Epithelial cell of proximal tubule (primary cell): ENCODE data around the gene ANXA2R. TPM values are rescaled to one million over a fixed set of nuclear protein-coding genes. Genes with fewer than 3 reads are reported as not detected.
A peak's percentile ranks its signal among the peaks of the same experiment; 100 is the strongest.

ENCODE experiments used
- DNase-seq: peaks from one replicate; pipeline ENCODE4 v3.0.0-alpha.2; 2011; ENCODE audit warnings: low read depth
- H3K4me3 ChIP-seq: 2 replicates; pipeline ENCODE4 v1.5.1; 2011; ENCODE audit warnings: low read depth, mild to moderate bottlenecking, low read length
- total RNA-seq: library from RNA; depleted of rRNA; stranded (reverse); fragments of >200 nt; gene quantifications from 2 replicates; pipeline ENCODE4 v1.2.3, GENCODE V29; 2015
- TF ChIP-seq, protein P1 (sequence below): conservative IDR thresholded peaks from 2 replicates; pipeline ENCODE4 v1.5.1; 2012; ENCODE audit warnings: low read depth, mild to moderate bottlenecking, low read length

The ANXA2R gene
- total RNA-seq, 1 donor from 2014 or later: 0.35 TPM

DNA sequence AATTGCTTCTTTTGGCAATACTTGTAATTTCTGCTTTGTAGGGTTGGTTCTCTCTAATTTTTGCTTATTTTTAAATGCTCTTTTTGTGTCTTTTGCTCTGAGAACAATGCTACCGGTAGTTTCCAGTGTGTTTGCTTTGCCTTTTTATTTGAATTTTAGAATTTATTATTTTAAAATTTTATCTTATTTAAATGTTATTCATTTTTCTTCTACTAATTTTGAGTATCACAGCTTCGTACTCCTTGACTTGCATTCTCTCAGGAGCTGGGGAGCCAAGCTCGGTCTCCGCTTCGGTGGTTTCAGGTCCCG, 45.9 kb downstream of the ANXA2R start:
- H3K4me3 ChIP-seq: peak overlapping the region; percentile 65
- TF ChIP-seq, protein P1, sequence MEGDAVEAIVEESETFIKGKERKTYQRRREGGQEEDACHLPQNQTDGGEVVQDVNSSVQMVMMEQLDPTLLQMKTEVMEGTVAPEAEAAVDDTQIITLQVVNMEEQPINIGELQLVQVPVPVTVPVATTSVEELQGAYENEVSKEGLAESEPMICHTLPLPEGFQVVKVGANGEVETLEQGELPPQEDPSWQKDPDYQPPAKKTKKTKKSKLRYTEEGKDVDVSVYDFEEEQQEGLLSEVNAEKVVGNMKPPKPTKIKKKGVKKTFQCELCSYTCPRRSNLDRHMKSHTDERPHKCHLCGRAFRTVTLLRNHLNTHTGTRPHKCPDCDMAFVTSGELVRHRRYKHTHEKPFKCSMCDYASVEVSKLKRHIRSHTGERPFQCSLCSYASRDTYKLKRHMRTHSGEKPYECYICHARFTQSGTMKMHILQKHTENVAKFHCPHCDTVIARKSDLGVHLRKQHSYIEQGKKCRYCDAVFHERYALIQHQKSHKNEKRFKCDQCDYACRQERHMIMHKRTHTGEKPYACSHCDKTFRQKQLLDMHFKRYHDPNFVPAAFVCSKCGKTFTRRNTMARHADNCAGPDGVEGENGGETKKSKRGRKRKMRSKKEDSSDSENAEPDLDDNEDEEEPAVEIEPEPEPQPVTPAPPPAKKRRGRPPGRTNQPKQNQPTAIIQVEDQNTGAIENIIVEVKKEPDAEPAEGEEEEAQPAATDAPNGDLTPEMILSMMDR: no peak
- no peak for DNase-seq

DNA sequence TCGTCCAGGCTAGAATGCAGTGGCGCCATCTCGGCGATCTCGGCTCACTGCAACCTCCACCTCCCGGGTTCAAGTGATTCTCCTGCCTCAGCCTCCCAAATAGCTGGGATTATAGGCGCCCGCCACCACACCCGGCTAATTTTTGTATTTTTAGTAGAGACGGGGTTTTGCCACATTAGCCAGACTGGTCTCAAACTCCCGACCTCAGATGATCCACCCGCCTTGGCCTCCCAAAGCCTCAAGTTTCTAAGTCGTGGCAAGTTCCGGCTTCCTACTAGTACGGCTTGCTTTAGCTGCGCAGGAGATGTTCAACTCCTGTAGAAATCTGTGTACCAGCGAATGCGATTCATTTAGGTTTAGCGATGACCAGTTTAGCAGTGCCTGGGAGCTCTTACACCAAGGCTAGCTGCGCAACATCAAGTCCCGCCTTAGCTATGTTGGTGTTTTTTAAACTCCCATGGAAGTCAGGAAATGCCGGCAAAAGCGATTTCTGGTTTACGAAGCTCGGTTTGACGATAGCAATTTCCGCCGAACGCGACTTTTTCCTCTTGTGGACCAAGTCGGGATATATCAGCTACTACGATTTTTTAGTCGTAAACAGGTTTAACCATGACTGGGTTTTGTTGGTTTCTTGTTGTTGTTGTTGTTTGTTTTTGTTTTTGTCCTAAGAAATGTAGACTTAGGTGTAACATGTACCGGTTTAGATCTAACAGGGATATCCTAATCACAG, 46.4 kb downstream of the ANXA2R start:
- H3K4me3 ChIP-seq: peak overlapping the region; percentile 65
- DNase-seq: no peak
- TF ChIP-seq, protein P1: no peak

DNA sequence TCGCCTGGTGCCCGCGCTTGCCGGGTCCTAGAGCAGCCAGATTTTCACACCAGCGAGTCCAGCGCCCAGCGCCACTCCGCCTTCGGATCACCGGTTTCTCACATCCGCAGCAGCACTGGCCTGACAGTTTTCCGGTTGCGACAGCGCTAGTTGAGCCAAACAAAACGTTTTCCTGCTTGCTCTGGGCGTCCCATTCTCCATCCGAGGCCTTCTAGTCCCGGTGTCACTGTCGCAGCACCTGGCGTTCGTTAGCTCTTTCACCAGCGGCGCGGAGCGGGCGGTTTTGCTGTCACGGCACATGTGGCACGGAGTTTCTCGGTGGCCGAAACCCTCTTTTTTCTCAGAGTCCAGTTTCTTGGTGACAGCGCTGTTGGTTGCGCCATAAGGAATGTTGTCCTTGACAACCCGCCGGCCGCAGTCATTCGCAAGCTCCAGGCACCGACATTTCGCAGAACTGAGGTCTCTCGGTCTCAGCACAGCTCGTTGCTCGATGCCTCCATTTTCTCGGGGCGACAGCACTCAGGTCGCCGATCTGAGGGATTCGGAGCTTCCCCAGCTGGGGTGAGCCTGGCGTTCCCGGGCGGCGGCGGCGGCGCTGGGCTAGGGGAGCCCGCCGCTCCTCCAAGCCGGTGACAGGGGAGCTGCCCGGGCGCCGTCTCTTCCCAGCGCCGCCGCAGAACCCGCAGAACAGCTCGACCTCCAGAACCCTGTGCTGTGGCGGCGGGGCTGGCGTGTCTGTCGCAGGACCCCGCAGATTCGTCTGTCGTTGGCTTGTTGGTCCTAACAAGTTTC, 47.8 kb downstream of the ANXA2R start:
- DNase-seq: no peak

DNA sequence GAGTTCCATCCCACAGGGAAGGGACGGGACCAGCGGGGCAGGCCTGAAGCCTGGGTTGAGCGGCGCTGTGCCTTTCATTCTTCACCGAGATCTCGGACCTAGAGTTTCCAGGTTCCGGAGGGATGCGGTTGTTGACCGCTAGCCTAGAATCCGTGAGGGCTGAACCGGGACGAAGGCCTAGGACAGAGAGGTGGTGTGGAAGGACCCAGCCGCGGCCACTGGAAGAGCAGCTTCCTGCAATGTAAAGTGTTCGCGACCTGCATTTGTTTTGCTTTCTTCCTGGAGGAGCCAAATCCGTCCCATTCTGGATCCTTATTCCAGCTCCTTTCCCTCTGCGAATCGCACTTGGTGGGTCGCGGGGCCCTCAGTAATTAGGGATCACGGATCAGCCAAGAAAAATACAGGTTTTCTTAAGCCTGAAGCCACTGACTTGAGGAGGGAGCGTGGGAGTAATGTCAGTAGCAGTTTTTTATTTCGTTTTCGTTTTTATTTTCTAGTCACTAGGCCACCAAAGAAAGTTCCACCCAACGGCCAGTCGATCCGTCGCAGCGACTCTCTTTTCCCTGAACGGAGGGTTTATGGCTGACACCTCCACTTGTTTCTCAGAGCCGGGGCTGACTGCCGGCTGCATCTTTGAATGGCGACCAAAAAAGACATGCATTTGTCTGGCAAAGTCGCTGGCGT, 48.6 kb downstream of the ANXA2R start:
- TF ChIP-seq, protein P1: no peak
- H3K4me3 ChIP-seq: peak overlapping the region; percentile 60
- no peak for DNase-seq

More for the DNA sequence above, 47.8 kb downstream of the ANXA2R start:
- peak overlapping the region; percentile 60 for H3K4me3 ChIP-seq
- TF ChIP-seq, protein P1: no peak

DNA sequence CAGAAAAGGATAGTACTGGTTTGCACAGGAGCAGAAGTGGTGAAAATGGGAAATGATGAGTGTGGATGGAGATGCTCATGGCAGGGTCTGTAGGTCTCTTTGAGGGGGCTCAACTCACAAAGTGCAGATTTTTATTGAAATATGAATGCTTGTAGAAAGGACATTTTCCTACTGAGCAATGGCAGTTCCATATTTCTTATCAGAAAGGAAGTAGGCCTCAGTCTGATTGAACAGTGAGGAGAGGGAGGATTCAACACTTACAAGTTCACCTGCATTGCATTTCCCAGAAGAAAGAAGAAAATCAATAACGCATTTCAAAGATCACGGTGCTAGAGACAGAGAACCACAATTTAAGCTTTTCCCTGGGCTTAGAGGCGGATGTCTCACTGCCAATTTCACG, 49.2 kb downstream of the ANXA2R start:
- no peak for DNase-seq
- H3K4me3 ChIP-seq: no peak overlapping the region
- TF ChIP-seq, protein P1: no peak

Other genes starting within 250 kb of the ANXA2R start
- 2.1 and 11.9 TPM in 2 replicates for gene SELENOP, start 228.4 kb downstream of the ANXA2R start, total RNA-seq
- 22.3 and 30.5 TPM in 2 replicates for gene ZNF131, start 80.6 kb upstream of the ANXA2R start, total RNA-seq
- 0.75 TPM in 1 of 2 replicates, not detected in the other for gene NIM1K, start 151.9 kb upstream of the ANXA2R start, total RNA-seq